ENCODE measurements around the gene PTPA.
"Not testable (repeated sequence)": the region's sequence is repeated elsewhere in the genome, so short reads cannot be mapped to it uniquely, and the experiment has no call there.

Gene PTPA

GRCh38 chr9:129125478-129125877 lies 14.3 kb downstream of the PTPA start:
- Histone ChIP-seq H3K9ac (ENCODE audit: low read length) (no peak overlapping the region), H3K4me1 (ENCODE audit: low read length) (no peaks in the 10 kb centered on the region), H3K27ac (ENCODE audit: low read length) (no peak overlapping the region), H3K9me2 (replicated peaks; ENCODE audit: insufficient read depth, low read length) (no peaks in the 10 kb centered on the region), H4K20me1 (ENCODE audit: insufficient read depth, low read length) (no peaks in the 10 kb centered on the region), H3K9me3 (replicated peaks; ENCODE audit: insufficient read depth, low read length) (no peaks in the 10 kb centered on the region), H3K4me3 (ENCODE audit: low read length) (no peak overlapping the region), H3K4me2 (ENCODE audit: low read depth, low read length) (no peak overlapping the region), H3K36me3 (replicated peaks; ENCODE audit: insufficient read depth, low read length) (no peaks in the 10 kb centered on the region), H3K79me2 (ENCODE audit: low read length) (peaks cover 17% of the 10 kb centered on the region; the same call in 1 of the 2 replicates), H2AFZ (ENCODE audit: low read length) (no peak overlapping the region), H3F3A (ENCODE audit: insufficient read depth, low read length) (no peaks in the 10 kb centered on the region), H3K27me3 (replicated peaks; ENCODE audit: insufficient read depth, low read length) (no peaks in the 10 kb centered on the region)
- TF ChIP-seq EZH2 (optimal IDR thresholded peaks at IDR 0.05; ENCODE audit: low read depth, low read length) (no peak), CTCF (IDR thresholded peaks at IDR 0.05; ENCODE audit: low read length) (no peak), EZH2phosphoT487 (IDR thresholded peaks at IDR 0.05; ENCODE audit: low read length) (no peak)
- no peak for DNase-seq

GRCh38 chr9:129126749-129127618 lies 15.8 kb downstream of the PTPA start:
- DNase-seq = no peak
- Histone ChIP-seq H3K27ac (ENCODE audit: low read length) (no peak overlapping the region), H3K9ac (ENCODE audit: low read length) (no peak overlapping the region)

GRCh38 chr9:129128689-129129088 lies 17.5 kb downstream of the PTPA start:
- no peaks in the 10 kb centered on the region for H3K27me3 ChIP-seq (replicated peaks; ENCODE audit: insufficient read depth, low read length)
- H3K9ac ChIP-seq (ENCODE audit: low read length) = no peak overlapping the region
- no peaks in the 10 kb centered on the region for H3K9me3 ChIP-seq (replicated peaks; ENCODE audit: insufficient read depth, low read length)
- H3K27ac ChIP-seq (ENCODE audit: low read length) = no peak overlapping the region
- no peak overlapping the region for H2AFZ ChIP-seq (ENCODE audit: low read length)
- H3K9me2 ChIP-seq (replicated peaks; ENCODE audit: insufficient read depth, low read length) = no peaks in the 10 kb centered on the region
- peaks cover 3% of the 10 kb centered on the region; the same call in 1 of the 2 replicates for H3F3A ChIP-seq (ENCODE audit: insufficient read depth, low read length)
- H3K4me1 ChIP-seq (ENCODE audit: low read length) = 0 out of 2 replicates have a peak, but pooled peaks cover 3% of the 10 kb centered on the region
- H3K36me3 ChIP-seq (replicated peaks; ENCODE audit: insufficient read depth, low read length) = no peaks in the 10 kb centered on the region
- no peaks in the 10 kb centered on the region for H4K20me1 ChIP-seq (ENCODE audit: insufficient read depth, low read length)
- no peak overlapping the region for H3K4me3 ChIP-seq (ENCODE audit: low read length)
- DNase-seq = no peak
- H3K4me2 ChIP-seq (ENCODE audit: low read depth, low read length) = no peak overlapping the region
- TF ChIP-seq EZH2 (optimal IDR thresholded peaks at IDR 0.05; ENCODE audit: low read depth, low read length) (no peak), EZH2phosphoT487 (IDR thresholded peaks at IDR 0.05; ENCODE audit: low read length) (no peak), CTCF (IDR thresholded peaks at IDR 0.05; ENCODE audit: low read length) (no peak)
- H3K79me2 ChIP-seq (ENCODE audit: low read length) = peaks cover 12% of the 10 kb centered on the region; the same call in 1 of the 2 replicates

More at GRCh38 chr9:129126749-129127618, 15.8 kb downstream of the PTPA start:
- H3K9me2 ChIP-seq (replicated peaks; ENCODE audit: insufficient read depth, low read length) = no peaks in the 10 kb centered on the region
- H3K9me3 ChIP-seq (replicated peaks; ENCODE audit: insufficient read depth, low read length) = no peaks in the 10 kb centered on the region
- H3F3A ChIP-seq (ENCODE audit: insufficient read depth, low read length) = peaks cover 3% of the 10 kb centered on the region; the same call in 1 of the 2 replicates
- H3K4me3 ChIP-seq (ENCODE audit: low read length) = no peak overlapping the region
- H2AFZ ChIP-seq (ENCODE audit: low read length) = no peak overlapping the region
- TF ChIP-seq CTCF (IDR thresholded peaks at IDR 0.05; ENCODE audit: low read length) = no peak
- no peak for TF ChIP-seq EZH2 (optimal IDR thresholded peaks at IDR 0.05; ENCODE audit: low read depth, low read length)
- no peak for TF ChIP-seq EZH2phosphoT487 (IDR thresholded peaks at IDR 0.05; ENCODE audit: low read length)
- no peak overlapping the region for H3K4me2 ChIP-seq (ENCODE audit: low read depth, low read length)
- no peaks in the 10 kb centered on the region for H3K27me3 ChIP-seq (replicated peaks; ENCODE audit: insufficient read depth, low read length)
- no peaks in the 10 kb centered on the region for H4K20me1 ChIP-seq (ENCODE audit: insufficient read depth, low read length)
- no peaks in the 10 kb centered on the region for H3K36me3 ChIP-seq (replicated peaks; ENCODE audit: insufficient read depth, low read length)
- 0 out of 2 replicates have a peak, but pooled peaks cover 3% of the 10 kb centered on the region for H3K4me1 ChIP-seq (ENCODE audit: low read length)
- H3K79me2 ChIP-seq (ENCODE audit: low read length) = peaks cover 17% of the 10 kb centered on the region; the same call in 1 of the 2 replicates

- not testable (repeated sequence) for H4K20me1 ChIP-seq (ENCODE audit: insufficient read depth, low read length); H3K9ac ChIP-seq (ENCODE audit: low read length); H3K4me2 ChIP-seq (ENCODE audit: low read depth, low read length); H2AFZ ChIP-seq (ENCODE audit: low read length); H3K9me2 ChIP-seq (replicated peaks; ENCODE audit: insufficient read depth, low read length); H3K36me3 ChIP-seq (replicated peaks; ENCODE audit: insufficient read depth, low read length); H3K9me3 ChIP-seq (replicated peaks; ENCODE audit: insufficient read depth, low read length); H3K79me2 ChIP-seq (ENCODE audit: low read length); H3F3A ChIP-seq (ENCODE audit: insufficient read depth, low read length); H3K27ac ChIP-seq (ENCODE audit: low read length); H3K27me3 ChIP-seq (replicated peaks; ENCODE audit: insufficient read depth, low read length); DNase-seq; H3K4me1 ChIP-seq (ENCODE audit: low read length); H3K4me3 ChIP-seq (ENCODE audit: low read length)
These were observed 19.1 kb downstream of the PTPA start for GRCh38 chr9:129130271-129130670.
